PFSK-1 (cell line): ENCODE data around the gene ZFAND2A.

Experiments used
- FOXP2 ChIP-seq: optimal IDR thresholded peaks from 2 replicates; pipeline ENCODE3; 2011; ENCODE audit warnings: borderline replicate concordance, control low read depth, inconsistent platforms; ENCODE audit not compliant: insufficient read depth; ENCODE audit errors: extremely low read length, extremely low read depth
- POLR2AphosphoS5 ChIP-seq: IDR thresholded peaks from 2 replicates; pipeline ENCODE4 v1.6.1; 2012; ENCODE audit warnings: low read depth, mild to moderate bottlenecking, control low read depth, low read length, moderate library complexity
- REST ChIP-seq, 2 experiments: IDR thresholded peaks; 2 replicates each; pipeline versions ENCODE4 v1.6.1 to v1.8.0; 2011 to 2012; ENCODE audit warnings: low read depth in 2 of 2, low read length in 2 of 2, control low read depth in 1 of 2, inconsistent platforms in 1 of 2, mild to moderate bottlenecking in 1 of 2, moderate library complexity in 1 of 2; ENCODE audit not compliant: insufficient read depth in 1 of 2
- SIN3A ChIP-seq: IDR thresholded peaks from 2 replicates; pipeline ENCODE4 v1.6.1; 2012; ENCODE audit warnings: mild to moderate bottlenecking, low read length, moderate library complexity, borderline replicate concordance; ENCODE audit not compliant: insufficient read depth
- TAF1 ChIP-seq: IDR thresholded peaks from 2 replicates; pipeline ENCODE4 v1.6.1; 2012; ENCODE audit warnings: low read length, control low read depth, borderline replicate concordance; ENCODE audit not compliant: insufficient read depth

The ZFAND2A gene

DNA sequence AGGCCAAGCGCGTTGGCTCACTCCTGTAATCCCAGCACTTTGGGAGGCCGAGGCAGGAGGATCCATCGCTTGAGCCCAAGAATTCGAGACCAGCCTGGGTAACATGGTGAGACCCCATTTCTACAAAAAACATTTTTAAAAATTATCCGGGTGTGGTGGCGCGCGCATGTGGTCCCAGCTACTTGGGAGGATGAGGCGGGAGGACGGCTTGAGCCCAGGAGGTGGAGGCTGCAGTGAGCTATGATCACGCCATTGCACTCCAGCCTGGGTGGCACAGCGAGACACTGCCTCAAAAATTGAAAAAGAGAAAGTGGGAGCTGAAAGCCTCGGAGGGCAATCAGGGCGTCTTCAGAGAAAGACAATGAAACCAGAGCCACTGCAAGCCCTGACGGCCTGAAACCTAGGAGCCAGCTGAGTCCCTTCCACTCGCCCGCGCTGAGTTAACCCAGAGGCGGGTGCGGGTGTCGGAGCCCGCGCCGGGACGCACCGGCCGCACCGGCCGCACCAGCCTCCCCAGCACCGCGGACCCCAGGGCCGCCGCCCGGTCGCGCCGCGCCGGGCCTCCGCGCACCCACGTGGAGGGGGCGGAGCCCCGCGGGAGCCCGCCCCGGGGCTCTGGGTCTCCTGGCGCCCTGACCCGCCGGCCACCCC is 22.4 kb downstream of the ZFAND2A start:
- TF ChIP-seq SIN3A: no peak

DNA sequence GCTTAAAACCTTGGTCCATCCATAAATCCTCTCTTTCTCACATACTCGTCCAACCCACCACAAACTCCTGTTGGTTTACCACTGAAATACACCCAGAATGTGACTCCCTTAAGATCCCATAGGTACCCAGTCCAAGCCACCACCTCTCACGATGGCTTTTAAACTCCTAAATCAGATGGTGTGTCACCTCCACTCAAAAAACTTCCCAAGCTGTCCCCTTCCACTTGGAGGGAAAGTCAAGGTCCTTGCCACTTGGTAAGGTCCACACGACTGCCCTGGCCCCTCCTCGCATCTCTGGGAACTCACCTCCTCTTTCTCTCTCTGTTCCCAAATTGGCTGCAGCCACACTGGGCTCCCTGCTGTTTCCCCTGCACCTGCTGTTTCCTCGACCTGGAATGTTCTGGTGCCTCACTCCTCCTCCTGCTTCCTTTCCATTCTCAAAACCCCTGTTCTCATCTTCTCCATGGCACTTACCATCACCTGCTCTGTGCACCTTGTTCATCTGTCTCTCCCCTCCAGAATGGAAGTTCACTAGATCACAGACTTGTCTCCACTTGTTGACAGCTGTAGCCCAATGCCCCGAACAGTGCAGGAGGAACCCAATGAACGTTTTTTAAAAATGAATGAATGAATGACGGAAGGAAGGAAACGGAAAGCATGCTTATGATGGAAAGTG is 23.0 kb downstream of the ZFAND2A start:
- TF ChIP-seq FOXP2: no peak

GRCh38 chr7:1134951-1135350 is 25.0 kb downstream of the ZFAND2A start:
- TF ChIP-seq FOXP2 (no peak), REST (IDR thresholded peaks at IDR 0.05; ENCODE audit: insufficient read depth in 1 of 2, low read depth in 2 of 2, low read length in 2 of 2) (no peak), TAF1 (no peak), POLR2AphosphoS5 (no peak), SIN3A (no peak)

DNA sequence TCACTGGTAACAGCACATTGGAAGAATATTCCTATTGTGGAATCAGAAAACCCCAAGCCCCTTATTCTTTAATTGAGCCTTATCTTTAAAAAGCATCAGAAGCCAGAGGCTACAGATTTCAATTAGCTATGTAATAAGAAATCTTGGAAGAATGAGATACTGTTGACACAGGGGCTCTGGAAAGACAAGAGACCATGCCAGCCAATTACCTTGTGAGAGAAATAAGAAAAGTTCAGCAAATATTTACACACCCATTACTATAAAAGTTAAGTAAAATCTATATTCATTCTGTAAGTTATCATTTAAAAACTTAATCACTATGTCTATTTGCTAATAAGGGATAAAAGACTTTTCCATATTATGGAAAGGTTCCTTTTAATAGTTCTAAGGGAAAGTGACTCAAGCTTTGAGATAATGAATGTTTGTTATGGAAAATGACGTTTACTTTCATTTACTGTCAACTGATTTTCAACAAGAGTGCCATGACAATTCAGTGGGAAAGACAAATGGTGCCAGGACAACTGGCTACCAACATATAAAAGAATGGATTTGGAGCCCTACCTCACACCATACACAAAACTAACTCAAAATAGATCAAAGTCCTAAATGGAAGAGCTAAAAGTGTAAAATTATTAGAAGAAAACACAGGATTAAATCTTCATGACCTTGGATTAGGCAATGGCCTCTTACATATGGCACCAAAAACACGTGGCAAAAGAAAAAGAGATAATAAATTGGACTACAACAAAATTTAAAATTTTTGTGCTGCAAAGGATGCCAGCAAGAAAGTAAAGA is 28.3 kb downstream of the ZFAND2A start:
- TF ChIP-seq REST (IDR thresholded peaks at IDR 0.05; ENCODE audit: insufficient read depth in 1 of 2, low read depth in 2 of 2, low read length in 2 of 2) (no peak), POLR2AphosphoS5 (no peak), SIN3A (no peak), FOXP2 (no peak), TAF1 (no peak)

GRCh38 chr7:1130021-1130990 is 29.7 kb downstream of the ZFAND2A start:
- TF ChIP-seq TAF1 (no peak), REST (IDR thresholded peaks at IDR 0.05; ENCODE audit: insufficient read depth in 1 of 2, low read depth in 2 of 2, low read length in 2 of 2) (no peak), POLR2AphosphoS5 (no peak), SIN3A (no peak), FOXP2 (no peak)

DNA sequence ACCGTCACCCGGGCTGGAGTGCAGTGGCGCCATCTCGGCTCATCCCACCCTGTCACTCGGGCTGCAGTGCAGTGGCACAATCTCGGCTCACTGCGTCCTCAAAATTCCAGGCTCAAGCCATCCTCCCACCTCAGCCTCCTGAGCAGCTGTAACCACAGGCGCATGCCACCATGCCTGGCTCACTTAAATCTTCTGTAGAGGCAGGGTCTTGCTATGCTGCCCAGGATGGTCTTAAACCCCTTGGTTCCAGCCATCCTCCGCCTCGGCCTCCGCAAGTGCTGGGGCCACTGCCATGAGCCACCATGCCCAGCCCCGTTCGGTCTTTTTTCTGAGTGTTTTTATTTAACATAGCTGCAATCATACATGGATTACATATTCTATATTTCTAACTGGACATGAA is 30.6 kb downstream of the ZFAND2A start:
- TF ChIP-seq REST (IDR thresholded peaks at IDR 0.05; ENCODE audit: insufficient read depth in 1 of 2, low read depth in 2 of 2, low read length in 2 of 2): no peak
- TF ChIP-seq POLR2AphosphoS5: no peak
- no peak for TF ChIP-seq SIN3A
- TF ChIP-seq TAF1: no peak
- no peak for TF ChIP-seq FOXP2
